Left colon (tissue), 2 donors: ENCODE results near the gene TFPT. TPM values are rescaled to one million over a fixed set of nuclear protein-coding genes. Genes with fewer than 3 reads are reported as not detected.
"Not testable (repeated sequence)": the region's sequence is repeated elsewhere in the genome, so short reads cannot be mapped to it uniquely, and the experiment has no call there.

ENCODE experiments used
- ATAC-seq: fragments of 200-7000 bp; cut with Tn5 transposase; one replicate; pipeline ENCODE4 v1.9.1; 2020; ENCODE audit warnings: mild to moderate bottlenecking, moderate library complexity
- DNase-seq, 2 donors: peaks; one replicate each; pipeline ENCODE4 v3.0.0-alpha.2; 2020
- intact Hi-C, 2 donors: fragments of 100-400 bp; cut with DNase I in 1 of 2; cut with micrococcal nuclease in 1 of 2; formaldehyde crosslinking; loops; one replicate each; pipeline versions ENCODE4 v1.11.2 to v1.14.0; 2022; cut with DNase I, micrococcal nuclease
- total RNA-seq, 2 donors: library from RNA; stranded (reverse); fragmentation: NEBNext Ultra II Directional; extraction: Animal tissue kit (Norgen Biotek cat#: 25700); gene quantifications; one replicate each; pipeline ENCODE4 v1.2.1, GENCODE V29; 2021
- donor health status: DM: no; HTN: no; CAD: no.
- donor health status: DM: yes; HTN: yes; CAD: no.

The TFPT gene
- total RNA-seq, 2 donors from 2014 or later: 12.4 to 12.7 TPM

DNA sequence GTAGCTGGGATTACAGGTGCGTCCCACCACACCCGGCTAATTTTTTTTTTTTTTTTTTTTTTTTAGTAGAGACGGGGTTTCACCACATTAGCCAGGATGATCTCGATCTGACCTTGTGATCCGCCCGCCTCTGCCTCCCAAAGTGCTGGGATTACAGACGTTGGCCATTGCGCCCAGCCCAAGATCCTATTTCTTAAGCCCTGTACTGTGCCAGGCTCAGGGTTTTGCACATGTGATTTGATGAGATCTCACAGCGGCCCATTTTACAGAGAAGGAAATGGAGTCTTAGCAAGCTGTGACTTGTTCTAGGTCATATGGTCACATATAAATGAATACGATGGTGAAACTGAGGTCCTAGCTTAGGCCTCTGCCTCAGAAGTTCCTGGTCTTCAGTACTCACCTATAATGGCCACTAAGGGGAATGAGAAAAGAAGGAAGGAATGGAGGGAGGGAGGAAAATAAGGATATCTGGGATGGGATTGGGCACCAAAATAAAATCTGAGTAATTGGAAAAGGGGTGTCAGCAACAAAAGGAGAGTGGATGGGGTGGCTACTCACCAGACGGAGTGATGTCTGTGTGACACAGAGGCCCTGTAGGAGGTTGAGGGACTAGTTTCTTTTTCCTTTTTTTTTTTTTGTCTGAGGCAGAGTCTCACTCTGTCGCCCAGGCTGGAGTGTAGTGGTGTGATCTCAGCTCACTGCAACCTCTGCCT lies 16.1 kb downstream of the TFPT start:
- no peak for ATAC-seq
- no peak for DNase-seq
- intact Hi-C loops: no loop called here

DNA sequence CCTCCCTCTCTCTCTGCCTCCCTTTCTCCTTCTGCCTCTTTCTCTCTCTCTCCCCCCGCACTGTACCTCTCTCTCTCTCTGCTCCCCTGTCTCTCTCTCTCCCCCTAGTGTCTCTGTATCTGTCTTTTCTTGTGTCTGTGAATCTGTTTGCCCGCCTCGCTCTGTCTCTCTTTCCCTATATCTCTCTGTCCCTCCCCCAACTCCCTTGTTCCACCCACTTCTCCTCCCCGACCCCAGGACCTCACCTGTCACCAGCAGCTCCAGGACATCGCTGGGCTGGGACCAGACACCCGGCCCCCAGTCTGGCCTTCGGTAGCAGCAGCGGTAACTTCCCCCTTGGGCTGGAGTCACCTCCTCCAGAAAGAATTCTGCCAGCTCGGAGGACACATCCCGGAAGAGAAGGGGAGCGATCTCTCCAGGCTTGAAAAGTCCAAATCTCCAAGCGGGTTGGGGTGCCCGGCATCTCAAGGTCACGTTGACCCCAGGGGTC lies 18.8 kb downstream of the TFPT start:
- DNase-seq: no peak
- ATAC-seq: peak; percentile 60
- intact Hi-C loops: no loop called here

DNA sequence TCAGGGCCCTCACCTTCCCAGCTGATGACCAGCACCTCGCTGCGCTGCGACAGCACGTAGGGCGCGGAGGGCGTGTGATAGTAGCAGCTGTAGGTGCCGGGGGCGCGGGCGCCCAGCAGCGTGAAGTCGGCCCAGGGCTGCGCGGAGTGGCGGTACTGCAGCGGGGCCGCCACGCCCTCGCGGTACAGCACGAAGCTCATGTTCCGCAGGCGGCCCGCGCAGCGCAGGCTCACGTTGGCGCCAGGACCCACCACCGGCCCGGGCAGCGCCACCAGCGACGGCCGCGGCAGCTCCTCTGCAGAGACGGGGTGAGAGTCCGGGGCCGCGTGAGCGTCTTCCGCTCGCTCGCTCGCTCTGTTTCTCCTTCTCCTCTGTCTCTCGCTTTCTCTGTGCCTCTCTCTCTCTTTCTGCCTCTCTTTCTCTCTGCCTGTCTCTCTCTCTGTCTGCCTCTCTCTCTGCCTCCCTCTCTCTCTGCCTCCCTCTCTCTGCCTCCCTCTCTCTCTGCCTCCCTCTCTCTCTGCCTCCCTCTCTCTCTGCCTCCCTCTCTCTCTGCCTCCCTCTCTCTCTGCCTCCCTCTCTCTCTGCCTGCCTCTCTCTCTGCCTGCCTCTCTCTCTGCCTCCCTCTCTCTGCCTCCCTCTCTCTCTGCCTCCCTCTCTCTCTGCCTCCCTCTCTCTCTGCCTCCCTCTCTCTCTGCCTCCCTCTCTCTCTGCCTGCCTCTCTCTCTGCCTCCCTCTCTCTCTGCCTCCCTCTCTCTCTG lies 19.4 kb downstream of the TFPT start:
- intact Hi-C loops: not testable (repeated sequence)
- peak; percentile 84 for ATAC-seq
- DNase-seq: peak in 1 of 2 donors; percentile 63

DNA sequence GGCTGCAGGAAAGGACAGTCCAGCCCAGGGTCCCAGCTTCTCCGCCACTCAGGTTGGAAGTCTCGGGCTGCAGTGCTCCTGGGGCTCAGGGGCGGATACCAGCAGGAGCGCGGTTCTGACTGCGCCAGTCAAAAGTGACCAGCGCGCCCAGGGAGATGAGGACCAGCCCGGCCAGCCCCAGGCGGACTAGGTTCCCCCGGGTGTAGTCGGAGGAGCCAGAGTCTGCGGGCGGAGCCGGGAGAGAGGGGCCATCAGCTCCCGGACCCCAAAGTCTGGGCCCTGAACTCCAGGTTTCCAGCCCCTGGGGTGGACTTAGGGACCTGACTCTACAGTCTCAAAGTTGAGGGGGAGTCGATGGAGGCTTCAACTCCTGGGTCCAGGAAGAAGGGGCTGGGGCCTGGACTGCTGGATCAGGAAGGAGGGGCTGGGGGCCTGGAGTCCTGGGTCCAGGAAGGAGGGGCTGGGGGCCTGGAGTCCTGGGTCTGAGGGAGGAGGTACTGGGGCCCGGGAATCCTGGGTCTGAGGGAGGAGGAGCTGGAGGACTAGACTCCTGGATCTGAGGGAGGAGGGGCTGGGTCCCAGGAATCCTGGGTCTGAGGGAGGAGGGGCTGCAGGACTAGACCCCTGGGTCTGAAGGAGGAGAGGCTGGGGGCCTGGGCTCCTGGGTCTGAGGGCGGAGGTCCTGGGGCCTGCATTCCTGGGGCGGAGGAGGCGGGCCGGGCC lies 20.2 kb downstream of the TFPT start:
- ATAC-seq (no peak), DNase-seq (no peak)
- intact Hi-C loops: no loop called here

DNA sequence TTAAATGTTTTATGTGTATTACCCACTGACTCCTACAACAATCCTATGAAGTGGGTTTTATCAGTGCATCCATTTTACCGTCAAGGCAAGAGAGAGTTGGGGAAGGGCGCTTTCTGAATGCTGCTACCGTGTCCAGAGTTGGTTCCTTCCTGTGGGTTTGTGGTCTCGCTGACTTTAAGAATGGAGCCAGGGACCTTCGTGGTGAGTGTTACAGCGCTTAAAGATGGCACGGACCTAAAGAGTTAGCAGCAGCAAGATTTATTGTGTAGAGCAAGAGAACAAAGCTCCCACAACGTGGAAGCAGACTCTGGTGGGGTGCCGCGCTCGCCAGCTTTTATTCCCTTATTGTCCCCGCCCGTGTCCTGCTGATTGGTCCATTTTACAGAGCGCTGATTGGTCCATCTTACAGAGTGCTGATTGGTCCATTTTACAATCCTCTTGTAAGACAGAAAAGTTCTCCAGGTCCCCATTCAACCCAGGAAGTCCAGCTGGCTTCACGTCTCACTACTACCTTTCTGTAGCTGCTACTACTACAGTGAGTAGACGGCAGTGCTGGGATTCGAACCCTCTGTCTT lies 20.9 kb downstream of the TFPT start:
- DNase-seq (no peak), ATAC-seq (no peak)

DNA sequence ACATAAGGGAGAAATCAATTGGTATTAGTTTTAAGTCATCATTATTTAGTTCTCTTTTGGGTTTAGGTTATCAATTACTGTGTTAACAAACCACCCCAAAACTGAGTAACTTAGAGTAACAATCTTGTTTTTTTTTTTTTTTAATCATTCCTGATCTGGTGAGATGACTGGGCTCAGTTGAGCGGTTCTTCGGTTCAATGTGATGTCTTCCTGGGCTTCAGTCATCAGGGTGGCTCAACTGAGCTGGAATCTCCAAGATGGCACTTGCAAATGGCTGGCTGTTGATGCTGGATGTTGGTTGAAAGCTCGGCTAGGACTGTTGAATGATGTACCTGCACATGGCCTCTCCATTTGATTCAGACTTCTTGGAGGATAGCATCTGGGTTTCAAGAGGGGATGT lies 31.0 kb downstream of the TFPT start:
- DNase-seq: no peak
- no peak for ATAC-seq
- intact Hi-C loops: no loop called here

More for the DNA sequence above, 20.9 kb downstream of the TFPT start:
- intact Hi-C loops: no loop called here

DNA sequence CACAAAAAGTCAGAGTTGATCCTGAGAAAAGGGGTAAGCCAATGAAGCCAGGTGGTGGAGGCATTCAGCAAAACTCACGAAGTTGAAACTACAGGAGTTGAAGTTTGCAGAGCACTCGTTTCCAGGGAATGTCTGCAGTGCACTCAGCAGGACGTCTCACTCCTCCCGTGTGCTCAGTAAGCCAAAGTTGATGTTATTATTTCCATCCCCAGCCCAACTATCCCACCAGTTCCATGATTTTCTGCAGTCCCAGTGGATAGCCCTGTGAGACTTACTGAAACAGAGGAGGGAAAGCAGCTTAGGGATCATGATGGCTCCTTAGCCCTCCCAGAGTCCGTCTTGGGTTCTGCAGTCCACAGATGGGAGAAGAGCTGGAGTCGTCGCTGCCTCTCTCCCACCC lies 34.4 kb downstream of the TFPT start, which contains the start of gene TARM1:
Gene TARM1 (minus strand): TSS at position 334 of the 400 bp plus-strand sequence. CDS start 25 bp downstream, at position 309.
- ATAC-seq (no peak), DNase-seq (no peak)
- intact Hi-C loops: no loop called here

DNA sequence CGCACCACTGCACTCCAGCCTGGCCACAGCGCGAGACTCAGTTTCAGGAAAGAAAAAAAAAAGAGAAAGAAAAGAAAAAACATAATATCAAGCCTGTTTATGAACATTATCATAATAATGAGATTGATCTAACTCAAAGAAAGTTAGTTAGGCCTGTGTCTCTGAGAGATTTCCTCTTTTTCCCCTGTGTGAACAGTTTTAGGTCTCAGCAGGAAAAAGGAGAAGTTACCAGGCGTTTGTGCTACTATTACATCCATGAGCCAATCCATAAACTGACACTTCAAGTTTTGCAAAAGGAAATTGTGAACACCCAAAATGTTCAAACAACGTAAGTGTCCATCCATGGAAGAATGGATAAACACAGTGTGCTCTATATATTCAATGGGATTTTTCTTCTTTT lies 38.1 kb downstream of the TFPT start:
- ATAC-seq (no peak), DNase-seq (no peak)
- intact Hi-C loops: no loop called here

DNA sequence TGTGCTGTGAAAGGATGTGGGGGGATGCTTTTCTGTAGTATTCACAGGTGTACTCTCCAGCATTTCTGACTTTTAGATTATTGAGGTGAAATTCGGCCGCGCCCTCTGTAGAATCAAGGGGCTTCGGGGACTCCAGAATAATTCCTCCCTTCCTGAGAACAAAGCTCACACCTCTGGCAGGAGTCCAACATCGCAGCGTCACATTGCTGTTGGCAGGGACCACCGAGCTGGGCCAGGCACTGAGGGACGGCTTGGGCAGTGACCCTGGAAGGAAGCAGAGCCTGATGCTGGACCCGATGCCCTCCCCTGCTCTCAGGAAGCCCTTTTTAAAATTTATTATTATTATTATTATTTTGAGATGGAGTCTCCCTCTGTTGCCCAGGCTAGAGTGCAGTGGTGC lies 40.6 kb downstream of the TFPT start:
- ATAC-seq: no peak
- intact Hi-C loops: no loop called here
- DNase-seq: no peak

DNA sequence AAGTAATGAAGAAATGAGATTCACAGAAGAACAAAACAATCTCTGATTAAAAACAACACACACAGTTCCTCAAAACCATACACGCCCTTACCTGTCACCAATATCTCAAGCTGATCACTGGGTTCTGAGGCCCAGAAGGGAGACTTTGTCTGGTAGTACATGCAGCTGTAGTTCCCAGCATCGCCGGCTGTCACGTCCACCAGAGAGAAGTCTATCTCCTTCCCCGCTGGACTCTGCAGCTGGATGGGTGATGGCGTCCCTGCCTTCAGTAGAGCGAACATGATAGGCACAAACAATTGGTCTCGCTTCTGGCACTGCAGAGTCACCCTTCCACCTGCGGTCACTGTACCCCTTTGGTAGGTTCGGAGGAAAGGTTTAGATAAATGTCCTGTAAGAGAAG lies 41.6 kb downstream of the TFPT start:
- intact Hi-C loops: no loop called here
- ATAC-seq: no peak
- no peak for DNase-seq

DNA sequence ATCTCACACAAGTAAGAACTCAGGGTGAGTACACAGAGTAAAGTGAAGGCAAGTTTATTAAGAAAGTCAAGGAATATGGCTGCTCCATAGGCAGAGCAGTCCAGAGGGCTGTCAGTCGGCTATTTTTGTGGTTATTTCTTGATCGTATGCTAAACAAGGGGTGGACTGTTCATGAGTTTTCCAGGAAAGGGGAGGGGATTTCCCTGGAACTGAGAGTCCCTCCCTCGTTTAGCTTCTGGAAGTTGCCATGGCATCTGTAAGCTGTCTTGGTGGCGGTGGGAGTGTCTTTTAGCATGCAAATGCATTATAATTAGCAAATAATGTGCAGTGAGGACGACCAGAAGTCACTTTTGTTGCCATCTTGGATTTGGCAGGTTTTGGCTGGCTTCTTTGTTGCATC lies 46.0 kb downstream of the TFPT start:
- no peak for ATAC-seq
- intact Hi-C loops: no loop called here
- DNase-seq: no peak

DNA sequence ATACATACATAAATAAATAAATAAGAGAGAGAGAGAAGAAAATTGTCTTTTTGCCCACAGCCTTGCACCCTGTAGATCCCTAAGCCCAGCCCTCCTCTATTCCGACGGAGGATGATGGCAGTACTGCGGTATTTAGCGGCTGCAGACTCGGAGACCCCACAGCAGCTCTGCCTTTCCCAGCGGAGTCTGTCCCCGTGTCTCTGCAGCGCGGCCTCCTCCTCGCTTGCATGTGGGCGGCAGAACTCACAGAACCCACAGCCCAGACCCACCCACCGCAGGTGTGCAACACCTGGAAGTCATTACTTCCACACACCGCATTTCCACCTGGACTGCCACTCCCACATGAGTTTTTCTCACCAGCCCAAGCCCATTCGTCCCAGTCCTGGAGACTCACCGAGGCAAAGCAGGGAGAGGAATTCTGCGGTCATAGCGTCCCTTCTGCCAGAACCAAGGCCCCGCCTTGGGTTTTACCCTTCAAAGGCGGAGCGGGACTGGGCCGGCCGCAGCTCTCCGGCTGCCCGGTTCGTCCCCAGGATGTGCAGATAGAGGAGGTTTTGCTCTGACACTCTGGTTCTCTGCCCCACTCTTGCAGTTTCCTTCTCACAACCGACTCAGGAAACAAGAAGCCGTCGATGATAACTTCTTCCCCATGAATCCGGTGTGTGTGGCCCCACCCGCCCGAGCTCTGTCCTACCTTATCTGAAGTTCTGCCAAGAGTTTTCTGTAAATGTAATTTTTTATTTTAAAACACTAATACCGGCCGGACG lies 51.9 kb downstream of the TFPT start, which contains the start of gene VSTM1:
Gene VSTM1 (minus strand): TSS at position 548 of the 767 bp plus-strand sequence. CDS start 120 bp downstream, at position 428.
- DNase-seq: no peak
- no peak for ATAC-seq
- intact Hi-C loops: no loop called here

DNA sequence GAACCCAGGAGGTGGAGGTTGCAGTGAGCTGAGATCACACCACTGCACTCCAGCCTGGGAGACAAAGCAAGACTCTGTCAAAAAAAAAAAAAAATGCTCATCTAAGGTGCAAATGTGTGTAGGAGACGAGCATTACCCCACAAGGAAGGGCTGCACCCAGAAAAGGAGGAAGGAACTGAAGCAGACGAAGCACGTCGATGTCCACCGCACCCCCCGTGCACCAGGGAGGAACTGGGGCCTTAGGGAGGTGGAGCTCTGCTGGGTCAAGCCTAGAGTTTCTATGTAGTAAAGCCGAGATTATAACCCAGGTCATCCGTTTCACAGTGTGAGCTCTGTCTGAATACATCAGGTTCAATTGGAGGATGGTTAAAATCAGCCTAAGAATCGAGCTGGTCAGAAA lies 52.8 kb downstream of the TFPT start:
- intact Hi-C loops: no loop called here
- ATAC-seq (no peak), DNase-seq (no peak)

Other genes starting within 250 kb of the TFPT start
- gene MYADM, start 247.8 kb downstream of the TFPT start, total RNA-seq: 10 to 100 TPM; 55.6 to 78.4 TPM
- gene PRKCG, start 233.5 kb downstream of the TFPT start, total RNA-seq: under 1 TPM in 1 of 2 donors, not detected in 1; 0.22 TPM
- gene CACNG7, start 206.4 kb downstream of the TFPT start, total RNA-seq: not detected
- gene CACNG8, start 152.7 kb downstream of the TFPT start, total RNA-seq: under 1 TPM in 1 of 2 donors, not detected in 1; 0.03 TPM
- gene CACNG6, start 124.0 kb downstream of the TFPT start, total RNA-seq: not detected
- gene VSTM1, start 51.8 kb downstream of the TFPT start, total RNA-seq: not detected
- gene TARM1, start 34.3 kb downstream of the TFPT start, total RNA-seq: not detected
- gene OSCAR, start 14.9 kb downstream of the TFPT start, total RNA-seq: under 1 TPM; 0.67 to 0.98 TPM
- gene NDUFA3, start 12.8 kb downstream of the TFPT start, total RNA-seq: 100 to 1,000 TPM; 146 to 147 TPM
- 10 to 100 TPM; 37.4 to 38.6 TPM for gene PRPF31, start 97 bp upstream of the TFPT start, total RNA-seq
- gene CNOT3, start 22.1 kb upstream of the TFPT start, total RNA-seq: 10 to 100 TPM; 32.9 to 42.2 TPM
- gene LENG1, start 44.1 kb upstream of the TFPT start, total RNA-seq: 1 to 10 TPM; 5.3 to 7.3 TPM
- 100 to 1,000 TPM; 209 to 217 TPM for gene TMC4, start 57.5 kb upstream of the TFPT start, total RNA-seq
- 100 to 1,000 TPM; 144 to 152 TPM for gene MBOAT7, start 73.9 kb upstream of the TFPT start, total RNA-seq
- gene TSEN34, start 75.7 kb upstream of the TFPT start, total RNA-seq: 10 to 100 TPM; 38.9 to 41.6 TPM
- gene RPS9, start 85.2 kb upstream of the TFPT start, total RNA-seq: 1,000 to 10,000 TPM in 1 of 2 donors, 100 to 1,000 TPM in 1; 962 to 1,034 TPM
- 1 to 10 TPM; 2.0 to 3.5 TPM for gene LILRB3, start 107.3 kb upstream of the TFPT start, total RNA-seq
- gene LILRA6, start 127.1 kb upstream of the TFPT start, total RNA-seq: 1 to 10 TPM in 1 of 2 donors, under 1 TPM in 1; 0.55 to 1.1 TPM
- gene LILRB5, start 141.6 kb upstream of the TFPT start, total RNA-seq: 10 to 100 TPM in 1 of 2 donors, 1 to 10 TPM in 1; 4.8 to 10.9 TPM
- 1 to 10 TPM in 1 of 2 donors, under 1 TPM in 1; 0.98 to 3.2 TPM for gene LILRB2, start 165.5 kb upstream of the TFPT start, total RNA-seq
- gene LILRA5, start 197.5 kb upstream of the TFPT start, total RNA-seq: 1 to 10 TPM in 1 of 2 donors, under 1 TPM in 1; 0.82 to 2.2 TPM
- not detected for gene LILRA4, start 223.5 kb upstream of the TFPT start, total RNA-seq
- gene LAIR1, start 249.3 kb upstream of the TFPT start, total RNA-seq: 10 to 100 TPM in 1 of 2 donors, 1 to 10 TPM in 1; 3.8 to 13.2 TPM